GM18858 (cell line): ENCODE measurements around the gene SIX5.
"Not testable (repeated sequence)": the region's sequence is repeated elsewhere in the genome, so short reads cannot be mapped to it uniquely, and the experiment has no call there.

ENCODE experiments used
- ATAC-seq: cut with Tn5 transposase; IDR thresholded peaks from one replicate; pipeline ENCODE4 v1.9.1; 2021; ENCODE audit not compliant: unreplicated experiment

Gene SIX5

GRCh38 chr19:45761714-45762113 lies 7.3 kb downstream of the SIX5 start:
- ATAC-seq: no peak

GRCh38 chr19:45758921-45759320 lies 10.1 kb downstream of the SIX5 start:
- no peak for ATAC-seq

GRCh38 chr19:45757695-45758094 lies 11.4 kb downstream of the SIX5 start:
- no peak for ATAC-seq

- ATAC-seq: no peak
Measured at GRCh38 chr19:45754323-45754722, 14.7 kb downstream of the SIX5 start.

- ATAC-seq: no peak
Measured at GRCh38 chr19:45753548-45753947, 15.5 kb downstream of the SIX5 start.

- ATAC-seq: no peak
Measured at GRCh38 chr19:45752639-45753038, 16.4 kb downstream of the SIX5 start.

GRCh38 chr19:45751483-45751882 lies 17.6 kb downstream of the SIX5 start:
- ATAC-seq: not testable (repeated sequence)

GRCh38 chr19:45747513-45747912 lies 21.5 kb downstream of the SIX5 start:
- no peak for ATAC-seq

- ATAC-seq: no peak
Measured at GRCh38 chr19:45746866-45747265, 22.2 kb downstream of the SIX5 start.

GRCh38 chr19:45745606-45746005 lies 23.4 kb downstream of the SIX5 start:
- ATAC-seq: no peak

- ATAC-seq: no peak
Measured at GRCh38 chr19:45742969-45743368, 26.1 kb downstream of the SIX5 start.

GRCh38 chr19:45739498-45740439 lies 29.3 kb downstream of the SIX5 start:
- no peak for ATAC-seq

- no peak for ATAC-seq
Measured at GRCh38 chr19:45733160-45733810, 35.8 kb downstream of the SIX5 start, which contains the start of gene MEIOSIN. TSS of gene MEIOSIN (plus strand) at chr19:45733439. CDS start at chr19:45735377, 1,938 bp downstream.

GRCh38 chr19:45730368-45731288 lies 38.4 kb downstream of the SIX5 start, which contains the start of gene FBXO46:
TSS of gene FBXO46 (minus strand) at chr19:45730896. CDS start at chr19:45713495, 17,401 bp downstream.
- ATAC-seq: peak; percentile 87

GRCh38 chr19:45729800-45730290 lies 39.2 kb downstream of the SIX5 start:
- no peak for ATAC-seq

- ATAC-seq: not testable (repeated sequence)
Measured at GRCh38 chr19:45728683-45729082, 40.4 kb downstream of the SIX5 start.

- ATAC-seq: not testable (repeated sequence)
Measured at GRCh38 chr19:45720065-45720464, 49.0 kb downstream of the SIX5 start.

GRCh38 chr19:45717983-45718650 lies 50.9 kb downstream of the SIX5 start:
- ATAC-seq: no peak

GRCh38 chr19:45717131-45717982 lies 51.7 kb downstream of the SIX5 start:
- peak; percentile 79 for ATAC-seq
